H1 (cell line): ENCODE results near the gene TAB3.

Experiments
- CTCF ChIP-seq, 3 experiments: IDR thresholded peaks; 1 replicate in 2 of 3; 2 replicates in 1 of 3; pipeline versions ENCODE4 v1.5.1 to v1.6.1; 2011; ENCODE audit warnings: low read length in 3 of 3, mild to moderate bottlenecking in 3 of 3, inconsistent platforms in 2 of 3, low read depth in 1 of 3, moderate library complexity in 1 of 3; ENCODE audit not compliant: insufficient read depth in 1 of 3; ENCODE audit errors: control extremely low read depth in 1 of 3
- MAFK ChIP-seq: IDR thresholded peaks from 2 replicates; pipeline ENCODE4 v1.6.1; 2012; ENCODE audit warnings: low read depth, mild to moderate bottlenecking, improper control_type of control experiment, low read length
- POLR2A ChIP-seq, 2 experiments: IDR thresholded peaks; 1 replicate in 1 of 2; 2 replicates in 1 of 2; pipeline ENCODE4 v1.6.1; 2011; ENCODE audit warnings: low read depth in 2 of 2, low read length in 2 of 2, mild to moderate bottlenecking in 2 of 2; ENCODE audit errors: control extremely low read depth in 1 of 2
- TCF12 ChIP-seq: IDR thresholded peaks from 2 replicates; pipeline ENCODE4 v1.6.1; 2011; ENCODE audit warnings: low read depth, mild to moderate bottlenecking, low read length
- USF2 ChIP-seq: IDR thresholded peaks from 2 replicates; pipeline ENCODE4 v1.6.1; 2011; ENCODE audit warnings: low read length, improper control_type of control experiment
- ZNF274 ChIP-seq: IDR thresholded peaks from 2 replicates; pipeline ENCODE4 v1.7.0; 2012; ENCODE audit warnings: low read length, borderline replicate concordance; ENCODE audit errors: extremely low read depth

DNA sequence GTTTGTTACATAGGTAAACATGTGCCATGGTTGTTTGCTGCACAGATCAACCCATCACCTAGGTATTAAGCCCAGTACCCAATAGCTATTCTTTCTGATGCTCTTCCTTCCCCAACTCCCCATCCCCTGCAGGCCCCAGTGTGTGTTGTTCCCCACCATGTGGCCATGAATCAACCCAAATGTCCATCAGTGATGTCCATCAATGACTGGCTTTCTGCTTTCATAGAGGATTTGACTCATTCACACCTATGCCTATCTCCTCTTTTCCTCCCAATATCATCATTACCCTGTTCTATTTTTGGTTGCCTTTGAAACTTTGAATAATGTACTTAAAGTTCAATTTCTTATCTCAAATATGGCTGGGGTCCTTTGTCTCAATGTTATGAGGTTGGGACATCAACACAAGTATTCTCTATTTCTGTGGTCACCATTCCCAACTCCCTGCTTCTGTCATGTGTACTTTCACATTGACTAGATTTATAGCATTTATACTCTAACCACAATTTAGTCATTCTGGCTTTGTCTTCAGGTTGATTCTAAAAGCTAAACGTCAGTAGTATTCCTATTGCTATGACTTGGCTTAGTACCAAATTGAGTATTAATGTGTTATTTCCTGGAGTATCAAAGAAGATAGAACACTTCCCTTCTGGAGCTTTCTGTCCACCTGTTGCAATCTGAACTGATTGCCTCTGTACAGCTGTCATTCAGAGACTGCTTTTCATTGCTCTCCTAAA is 107.2 kb downstream of the TAB3 start:
- TF ChIP-seq ZNF274 (no peak), CTCF (IDR thresholded peaks at IDR 0.05; ENCODE audit: control extremely low read depth in 1 of 3, insufficient read depth in 1 of 3, low read depth in 1 of 3, low read length in 3 of 3) (no peak), POLR2A (IDR thresholded peaks at IDR 0.05; ENCODE audit: control extremely low read depth in 1 of 2, low read depth in 2 of 2, low read length in 2 of 2) (no peak), USF2 (no peak), TCF12 (no peak), MAFK (no peak)
